HepG2 (cell line): ENCODE measurements around the gene KRT4. TPM values are rescaled to one million over a fixed set of nuclear protein-coding genes. Genes with fewer than 3 reads are reported as not detected.

Source experiments
- ATAC-seq: fragments of 200-7000 bp; cut with Tn5 transposase; 3 replicates; pipeline ENCODE4 v1.9.1; 2020; ENCODE audit warnings: mild to moderate bottlenecking, moderate library complexity
- BruUV-seq: library from RNA; stranded (reverse); fragments of 400-500 nt; replicated peaks from 2 replicates; lab custom pipeline; 2021; lab: Mats Ljungman, UMichigan
- CTCF ChIA-PET: fragments of 300-600 bp; formaldehyde crosslinking; extraction: SDS; loops from one replicate; lab custom pipeline; 2021; ENCODE audit warnings: low total read pairs, inconsistent platforms, low intra/inter-chr PET ratio; lab: Yijun Ruan, JAX
- POLR2A ChIA-PET: fragments of 350-600 bp; sonication (Branson Sonifier 250); formaldehyde crosslinking; loops from one replicate; lab custom pipeline; 2020; ENCODE audit warnings: antibody characterized with exemption, inconsistent platforms; lab: Yijun Ruan, JAX
- DNase-seq: peaks from one replicate; pipeline ENCODE4 v3.0.0-alpha.2; 2015; ENCODE audit warnings: low spot score
- FAIRE-seq: peaks from 3 replicates; lab custom pipeline; 2011; peaks lifted over from hg19 to GRCh38; lab: Jason Lieb, UNC
- H2AFZ ChIP-seq: one replicate; pipeline ENCODE4 v1.6.1; 2011; ENCODE audit warnings: low read length, inconsistent platforms
- H3K27ac ChIP-seq: fragments of 300-600 bp; 3 replicates; pipeline ENCODE4 v1.8.0; 2011; ENCODE audit warnings: mixed run types, mild to moderate bottlenecking, mixed read lengths, low read length, inconsistent platforms; ENCODE audit not compliant: insufficient read depth; ENCODE audit errors: extremely low read length
- H3K27me3 ChIP-seq, 2 experiments: fragments of 200-600 bp in 1 of 2; 2 replicates in 1 of 2; 3 replicates in 1 of 2; pipeline versions ENCODE4 v1.6.0 to v1.8.0; 2011; ENCODE audit warnings: low read length in 2 of 2, mild to moderate bottlenecking in 2 of 2, moderate library complexity in 2 of 2, inconsistent platforms in 1 of 2; ENCODE audit not compliant: insufficient read depth in 2 of 2, control insufficient read depth in 1 of 2
- H3K36me3 ChIP-seq, 2 experiments: fragments of 200-600 bp in 1 of 2; replicated peaks in 1 of 2; 2 replicates in 1 of 2; 3 replicates in 1 of 2; pipeline versions ENCODE4 v1.5.1 to v1.8.0; 2011; ENCODE audit warnings: low read length in 2 of 2, inconsistent platforms in 1 of 2; ENCODE audit not compliant: insufficient read depth in 2 of 2, control insufficient read depth in 1 of 2
- H3K4me1 ChIP-seq: 2 replicates; pipeline ENCODE4 v1.5.1; 2012; ENCODE audit warnings: low read length, inconsistent platforms; ENCODE audit not compliant: insufficient read depth
- H3K4me2 ChIP-seq: 2 replicates; pipeline ENCODE4 v1.6.0; 2011; ENCODE audit warnings: low read depth, low read length, inconsistent platforms
- H3K4me3 ChIP-seq, 3 experiments: fragments of 200-600 bp in 1 of 3; sonication (generic), shearing (Covaris generic) in 1 of 3; replicated peaks in 1 of 3; 2 replicates each; pipeline ENCODE4 v1.5.1; 2011 to 2016; ENCODE audit warnings: low read length in 3 of 3, inconsistent platforms in 2 of 3, low read depth in 2 of 3, mild to moderate bottlenecking in 2 of 3, control low read depth in 1 of 3, mixed read lengths in 1 of 3; ENCODE audit not compliant: insufficient read depth in 1 of 3
- H3K79me2 ChIP-seq: one replicate; pipeline ENCODE4 v1.6.1; 2011; ENCODE audit warnings: low read length, inconsistent platforms; ENCODE audit not compliant: insufficient read depth
- H3K9ac ChIP-seq: 2 replicates; pipeline ENCODE4 v1.6.0; 2011; ENCODE audit warnings: mild to moderate bottlenecking, low read depth, low read length, inconsistent platforms; ENCODE audit not compliant: insufficient read depth
- H3K9me3 ChIP-seq: 2 replicates; pipeline ENCODE4 v1.5.1; 2012; ENCODE audit warnings: mild to moderate bottlenecking, low read length
- H4K20me1 ChIP-seq: 2 replicates; pipeline ENCODE4 v1.6.0; 2011; ENCODE audit warnings: inconsistent platforms, mild to moderate bottlenecking, low read length, moderate library complexity; ENCODE audit not compliant: insufficient read depth
- ATF7 ChIP-seq, 2 experiments: fragments of 450-650 bp in 1 of 2; sonication (generic) in 1 of 2; formaldehyde crosslinking in 1 of 2; IDR thresholded peaks; 2 replicates each; pipeline versions ENCODE4 v1.4.0 to v1.6.1; 2016 to 2020; ENCODE audit warnings: antibody characterized with exemption in 1 of 2, mild to moderate bottlenecking in 1 of 2, missing genetic modification reagents in 1 of 2
- FOXO1 ChIP-seq: sonication (generic); formaldehyde crosslinking; IDR thresholded peaks from 2 replicates; pipeline ENCODE4 v1.4.0; 2020; ENCODE audit warnings: missing genetic modification reagents
- HNRNPH1 ChIP-seq: fragments of 200-400 bp; formaldehyde crosslinking; optimal IDR thresholded peaks from 2 replicates; pipeline ENCODE3; 2017; ENCODE audit warnings: mild to moderate bottlenecking, low read depth, low read length
- KLF15 ChIP-seq: sonication (generic); formaldehyde crosslinking; IDR thresholded peaks from 2 replicates; pipeline ENCODE4 v1.8.1; 2023; ENCODE audit warnings: borderline replicate concordance, mild to moderate bottlenecking, inconsistent platforms, missing genetic modification reagents, mixed read lengths
- ZFP41 ChIP-seq: sonication (generic); formaldehyde crosslinking; IDR thresholded peaks from 2 replicates; pipeline ENCODE4 v1.4.0; 2020; ENCODE audit warnings: mild to moderate bottlenecking, missing genetic modification reagents, borderline replicate concordance
- ZNF34 ChIP-seq: sonication (generic); formaldehyde crosslinking; IDR thresholded peaks from 2 replicates; pipeline ENCODE4 v1.4.0; 2020; ENCODE audit warnings: mild to moderate bottlenecking, missing genetic modification reagents, borderline replicate concordance
- ZNF343 ChIP-seq: sonication (generic); formaldehyde crosslinking; IDR thresholded peaks from 2 replicates; pipeline ENCODE4 v1.4.0; 2020; ENCODE audit warnings: mild to moderate bottlenecking, missing genetic modification reagents
- ZNF431 ChIP-seq: sonication (generic); formaldehyde crosslinking; IDR thresholded peaks from 2 replicates; pipeline ENCODE4 v1.9.0; 2022; ENCODE audit warnings: missing genetic modification reagents, low read depth, mild to moderate bottlenecking, borderline replicate concordance
- ZNF547 ChIP-seq: sonication (generic); formaldehyde crosslinking; IDR thresholded peaks from 2 replicates; pipeline ENCODE4 v1.5.1; 2020; ENCODE audit warnings: mild to moderate bottlenecking, missing genetic modification reagents
- ZNF598 ChIP-seq: sonication (generic); formaldehyde crosslinking; IDR thresholded peaks from 2 replicates; pipeline ENCODE4 v1.5.1; 2020; ENCODE audit warnings: mild to moderate bottlenecking, missing genetic modification reagents, borderline replicate concordance
- ZNF792 ChIP-seq: IDR thresholded peaks from 2 replicates; pipeline ENCODE4 v1.6.1; 2016
- WGBS: methylation state at CpG from one replicate; pipeline ENCODE4 v1.1.6; 2017; ENCODE audit warnings: low lambda C conversion rate; 5-methylcytosine and 5-hydroxymethylcytosine counted together
- in situ Hi-C: cut with HindIII; loops from 2 replicates; pipeline ENCODE4 v1.10.0; 2017; ENCODE audit warnings: low pct_unique_long_range_greater_than_20kb; ENCODE audit not compliant: extremely low pct_ligation_motif_present
- intact Hi-C: fragments of 100-400 bp; cut with micrococcal nuclease; formaldehyde crosslinking; loops from one replicate; pipeline ENCODE4 v1.10.0; 2022; ENCODE audit not compliant: unreplicated experiment
- polyA plus RNA-seq, 8 experiments: library from polyadenylated mRNA; depleted of rRNA in 3 of 8; stranded (reverse) in 7 of 8; unstranded in 1 of 8; fragments of >200 nt; fragmentation: Illumina TruSeq in 4 of 8; extraction: Trizol in 4 of 8; gene quantifications; 2 replicates each; pipeline versions ENCODE4 v1.2.1 to v1.2.3, GENCODE V29; 2011 to 2016; ENCODE audit warnings: low read depth in 4 of 8, missing spikeins in 1 of 8, mixed read lengths in 1 of 8; ENCODE audit not compliant: insufficient read depth in 1 of 8
- total RNA-seq, 5 experiments: library from RNA; depleted of rRNA; stranded (reverse); fragments of >200 nt; fragmentation: Illumina TruSeq; extraction: Trizol; gene quantifications; 2 replicates each; pipeline ENCODE4 v1.2.3, GENCODE V29; 2016; ENCODE audit warnings: low read depth in 1 of 5
- TF ChIP-seq, protein P1 (sequence below): sonication (generic); formaldehyde crosslinking; IDR thresholded peaks from 2 replicates; pipeline ENCODE4 v1.4.0; 2020; ENCODE audit warnings: missing genetic modification reagents
- TF ChIP-seq, protein P2 (sequence below): sonication (generic); formaldehyde crosslinking; IDR thresholded peaks from 2 replicates; pipeline ENCODE4 v1.4.0; 2020; ENCODE audit warnings: missing genetic modification reagents, low read depth, mild to moderate bottlenecking, borderline replicate concordance
- TF ChIP-seq, protein P3 (sequence below): sonication (generic); formaldehyde crosslinking; IDR thresholded peaks from 2 replicates; pipeline ENCODE4 v1.4.0; 2020; ENCODE audit warnings: missing genetic modification reagents, mild to moderate bottlenecking, borderline replicate concordance

KRT4 gene
- total and polyA plus RNA-seq, 2 of the 13 experiments (the other 11 are each of a cell fraction or from before 2014, with no cell fraction given): not detected

DNA sequence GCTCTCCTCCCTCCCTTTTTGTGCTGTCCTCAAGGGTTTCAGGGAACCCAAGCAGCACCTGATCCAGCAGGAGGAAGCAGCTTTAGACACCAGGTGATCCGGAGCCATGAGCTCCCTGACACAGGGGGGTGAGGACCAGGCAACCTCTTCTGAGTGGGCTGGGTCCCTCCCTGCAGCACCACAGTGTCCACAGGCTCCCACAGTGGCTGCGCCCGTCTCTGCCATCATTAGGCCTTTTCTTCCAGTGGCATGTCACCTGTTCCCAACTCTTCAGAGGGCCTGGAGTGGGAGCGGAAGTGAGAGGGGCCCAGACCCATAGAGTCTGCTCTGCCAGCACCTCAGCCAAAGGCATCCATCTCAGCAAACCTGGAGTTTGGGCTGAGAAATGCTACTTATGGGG, 36.4 kb downstream of the KRT4 start:
- FAIRE-seq: no peak
- BruUV-seq: no TSS peak
- Histone ChIP-seq H3K4me1 (no peaks in the 10 kb centered on the region), H3K36me3 (no peaks in the 10 kb centered on the region), H3K79me2 (no peaks in the 10 kb centered on the region), H3K4me3 (no peak overlapping the region), H3K9me3 (no peaks in the 10 kb centered on the region), H3K27ac (no peak overlapping the region), H3K27me3 (peaks cover 0 to 26% of the 10 kb centered on the region in 2 experiments; a peak in 4 of 5 replicates), H3K9ac (no peak overlapping the region), H3K4me2 (no peak overlapping the region), H2AFZ (no peak overlapping the region), H4K20me1 (no peaks in the 10 kb centered on the region)
- intact Hi-C loops: no loop called here
- no peak for ATAC-seq
- POLR2A ChIA-PET: no interaction called here
- TF ChIP-seq ZNF792 (CRISPR knock-in tag) (no peak), ATF7 (IDR thresholded peaks at IDR 0.05) (no peak), ATF7 (CRISPR knock-in tag; IDR thresholded peaks at IDR 0.05) (no peak), ZFP41 (CRISPR knock-in tag) (no peak), ZNF598 (CRISPR knock-in tag) (no peak), HNRNPH1 (no peak), ZNF34 (no peak), ZNF431 (no peak), FOXO1 (CRISPR knock-in tag) (no peak), KLF15 (no peak), ZNF343 (CRISPR knock-in tag) (no peak), ZNF547 (no peak)
- TF ChIP-seq, protein P1, sequence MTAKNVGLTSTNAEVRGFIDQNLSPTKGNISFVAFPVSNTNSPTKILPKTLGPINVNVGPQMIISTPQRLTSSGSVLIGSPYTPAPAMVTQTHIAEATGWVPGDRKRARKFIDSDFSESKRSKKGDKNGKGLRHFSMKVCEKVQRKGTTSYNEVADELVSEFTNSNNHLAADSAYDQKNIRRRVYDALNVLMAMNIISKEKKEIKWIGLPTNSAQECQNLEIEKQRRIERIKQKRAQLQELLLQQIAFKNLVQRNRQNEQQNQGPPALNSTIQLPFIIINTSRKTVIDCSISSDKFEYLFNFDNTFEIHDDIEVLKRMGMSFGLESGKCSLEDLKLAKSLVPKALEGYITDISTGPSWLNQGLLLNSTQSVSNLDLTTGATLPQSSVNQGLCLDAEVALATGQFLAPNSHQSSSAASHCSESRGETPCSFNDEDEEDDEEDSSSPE (CRISPR knock-in tag): no peak
- TF ChIP-seq, protein P2, sequence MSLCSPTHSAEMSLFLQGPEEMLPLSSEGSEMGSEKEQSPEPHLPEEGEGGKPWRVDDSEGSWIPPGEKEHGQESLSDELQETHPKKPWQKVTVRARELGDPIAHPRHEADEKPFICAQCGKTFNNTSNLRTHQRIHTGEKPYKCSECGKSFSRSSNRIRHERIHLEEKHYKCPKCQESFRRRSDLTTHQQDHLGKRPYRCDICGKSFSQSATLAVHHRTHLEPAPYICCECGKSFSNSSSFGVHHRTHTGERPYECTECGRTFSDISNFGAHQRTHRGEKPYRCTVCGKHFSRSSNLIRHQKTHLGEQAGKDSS (CRISPR knock-in tag): no peak
- TF ChIP-seq, protein P3, sequence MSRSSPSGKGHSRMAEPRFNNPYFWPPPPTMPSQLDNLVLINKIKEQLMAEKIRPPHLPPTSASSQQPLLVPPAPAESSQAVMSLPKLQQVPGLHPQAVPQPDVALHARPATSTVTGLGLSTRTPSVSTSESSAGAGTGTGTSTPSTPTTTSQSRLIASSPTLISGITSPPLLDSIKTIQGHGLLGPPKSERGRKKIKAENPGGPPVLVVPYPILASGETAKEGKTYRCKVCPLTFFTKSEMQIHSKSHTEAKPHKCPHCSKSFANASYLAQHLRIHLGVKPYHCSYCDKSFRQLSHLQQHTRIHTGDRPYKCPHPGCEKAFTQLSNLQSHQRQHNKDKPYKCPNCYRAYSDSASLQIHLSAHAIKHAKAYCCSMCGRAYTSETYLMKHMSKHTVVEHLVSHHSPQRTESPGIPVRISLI (CRISPR knock-in tag): no peak
- in situ Hi-C loops: no loop called here
- DNase-seq: no peak
- WGBS: 6% methylated on average over 2 of the region's 4 CpGs
- CTCF ChIA-PET: no interaction called here
